ENCODE results near the gene GCSH. TPM values are rescaled to one million over a fixed set of nuclear protein-coding genes. Genes with fewer than 3 reads are reported as not detected.

Gene GCSH
- total RNA-seq, 2 experiments from 2014 or later: 11.7 to 42.5 TPM

- H3K4me2 ChIP-seq (ENCODE audit: low read length): no peak overlapping the region
- BruUV-seq (replicated peaks): no TSS peak
- peaks cover 18% of the 10 kb centered on the region; the same call in 1 of the 2 replicates for H3K79me2 ChIP-seq (ENCODE audit: insufficient read depth, low read depth, low read length)
- no peak for DNase-seq (ENCODE audit: low spot score)
- no peaks in the 10 kb centered on the region for H3K9me2 ChIP-seq (ENCODE audit: insufficient read depth, low read length)
- no peak overlapping the region for H2AFZ ChIP-seq (ENCODE audit: low read length)
- CTCF ChIA-PET (ENCODE audit: unreplicated experiment): no interaction called here
- POLR2A ChIA-PET: no interaction called here
- no peaks in the 10 kb centered on the region for H3K9me3 ChIP-seq (ENCODE audit: low read length)
- peaks cover 60% of the 10 kb centered on the region for H3K36me3 ChIP-seq (ENCODE audit: insufficient read depth, low read length)
- no peak overlapping the region for H3K4me3 ChIP-seq (ENCODE audit: low read depth, low read length, poor library complexity, severe bottlenecking)
- no peaks in the 10 kb centered on the region for H4K20me1 ChIP-seq (ENCODE audit: insufficient read depth, low read length)
- H3K4me1 ChIP-seq (ENCODE audit: insufficient read depth, low read length, poor library complexity, severe bottlenecking): peaks cover 13% of the 10 kb centered on the region
- TF ChIP-seq CTCF (conservative IDR thresholded peaks at IDR 0.05; ENCODE audit: low read length): no peak
- no peak for TF ChIP-seq EZH2phosphoT487 (IDR thresholded peaks at IDR 0.05; ENCODE audit: borderline replicate concordance, low read depth, low read length)
- no peak overlapping the region for H3K27ac ChIP-seq (ENCODE audit: low read depth, low read length, poor library complexity, severe bottlenecking)
- intact Hi-C loops (cut with micrococcal nuclease; ENCODE audit: unreplicated experiment): no loop called here
These were observed 55.4 kb downstream of the GCSH start for GRCh38 chr16:81040842-81041241.

GRCh38 chr16:81040131-81040530 is 56.1 kb downstream of the GCSH start:
- peaks cover 53% of the 10 kb centered on the region for H3K36me3 ChIP-seq (ENCODE audit: insufficient read depth, low read length)
- no peak overlapping the region for H3K4me3 ChIP-seq (ENCODE audit: low read depth, low read length, poor library complexity, severe bottlenecking)
- peaks cover 18% of the 10 kb centered on the region; the same call in 1 of the 2 replicates for H3K79me2 ChIP-seq (ENCODE audit: insufficient read depth, low read depth, low read length)
- intact Hi-C loops (cut with micrococcal nuclease; ENCODE audit: unreplicated experiment): no loop called here
- DNase-seq (ENCODE audit: low spot score): no peak
- H4K20me1 ChIP-seq (ENCODE audit: insufficient read depth, low read length): no peaks in the 10 kb centered on the region
- no peak overlapping the region for H3K27ac ChIP-seq (ENCODE audit: low read depth, low read length, poor library complexity, severe bottlenecking)
- no peak overlapping the region for H2AFZ ChIP-seq (ENCODE audit: low read length)
- no peaks in the 10 kb centered on the region for H3K9me3 ChIP-seq (ENCODE audit: low read length)
- H3K4me1 ChIP-seq (ENCODE audit: insufficient read depth, low read length, poor library complexity, severe bottlenecking): peaks cover 13% of the 10 kb centered on the region
- POLR2A ChIA-PET: no interaction called here
- H3K9me2 ChIP-seq (ENCODE audit: insufficient read depth, low read length): no peaks in the 10 kb centered on the region
- CTCF ChIA-PET (ENCODE audit: unreplicated experiment): interaction anchor here (0.6 kb wide), 1 partner anchor 518 kb away, joined by 5 read pairs; no protein-coding TSS in a partner anchor
- TF ChIP-seq CTCF (conservative IDR thresholded peaks at IDR 0.05; ENCODE audit: low read length) (no peak), EZH2phosphoT487 (IDR thresholded peaks at IDR 0.05; ENCODE audit: borderline replicate concordance, low read depth, low read length) (no peak)
- BruUV-seq (replicated peaks): no TSS peak
- H3K4me2 ChIP-seq (ENCODE audit: low read length): no peak overlapping the region

GRCh38 chr16:81036751-81037350 is 59.3 kb downstream of the GCSH start:
- Histone ChIP-seq H3K4me2 (ENCODE audit: low read length) (peak overlapping the region; percentile 92), H2AFZ (ENCODE audit: low read length) (peak overlapping the region; percentile 74; the same call in 1 of the 2 replicates), H3K9me2 (ENCODE audit: insufficient read depth, low read length) (no peaks in the 10 kb centered on the region), H3K36me3 (ENCODE audit: insufficient read depth, low read length) (peaks cover 34% of the 10 kb centered on the region; the same call in 1 of the 2 replicates), H3K9me3 (ENCODE audit: low read length) (no peaks in the 10 kb centered on the region), H3K79me2 (ENCODE audit: insufficient read depth, low read depth, low read length) (peaks cover 18% of the 10 kb centered on the region; the same call in 1 of the 2 replicates), H3K27ac (ENCODE audit: low read depth, low read length, poor library complexity, severe bottlenecking) (peak overlapping the region; percentile 15), H3K4me3 (ENCODE audit: low read depth, low read length, poor library complexity, severe bottlenecking) (peak overlapping the region; percentile 76), H4K20me1 (ENCODE audit: insufficient read depth, low read length) (no peaks in the 10 kb centered on the region), H3K4me1 (ENCODE audit: insufficient read depth, low read length, poor library complexity, severe bottlenecking) (peaks cover 13% of the 10 kb centered on the region)
- ChIA-PET CTCF (ENCODE audit: unreplicated experiment) (no interaction called here), POLR2A (interaction anchor here (0.6 to 2.0 kb wide), 4 partner anchors 35 to 42 kb away, joined by 3 to 10 read pairs (median 4); partner anchors contain the start of gene C16orf46)
- BruUV-seq (replicated peaks): TSS peak; percentile 48
- intact Hi-C loops (cut with micrococcal nuclease; ENCODE audit: unreplicated experiment): loop anchor here (2.0 to 10.0 kb wide), 3 partner anchors 40 to 700 kb away; partner anchors contain the start of gene C16orf46
- peak; percentile 43 for DNase-seq (ENCODE audit: low spot score)
- TF ChIP-seq CTCF (conservative IDR thresholded peaks at IDR 0.05; ENCODE audit: low read length) (no peak), EZH2phosphoT487 (IDR thresholded peaks at IDR 0.05; ENCODE audit: borderline replicate concordance, low read depth, low read length) (no peak)
